Measurements from ENCODE around the gene OLFML2A.

- TF ChIP-seq POLR2A (IDR thresholded peaks at IDR 0.05) (no peak), CTCF (IDR thresholded peaks at IDR 0.05) (no peak)
These were observed 41.8 kb upstream of the OLFML2A start for GRCh38 chr9:124735121-124735520.
